ENCODE results near the gene RAD51B. TPM values are rescaled to one million over a fixed set of nuclear protein-coding genes. Genes with fewer than 3 reads are reported as not detected.
A peak's percentile ranks its signal among the peaks of the same experiment; 100 is the strongest.

Gene RAD51B
- total RNA-seq, 2 donors from 2014 or later: 22.8 to 33.8 TPM

GRCh38 chr14:68215629-68216028, 396.1 kb downstream of the RAD51B start:
- no peaks in the 10 kb centered on the region for H3K36me3 ChIP-seq (ENCODE audit: control insufficient read depth, insufficient read depth, low read length)
- 90 to 100% methylated on average over 2 of the region's 2 CpGs for WGBS, 2 experiments (ENCODE audit: insufficient coverage in 1 of 2, insufficient read length in 1 of 2)
- H3K27ac ChIP-seq (ENCODE audit: low read depth, low read length): no peak overlapping the region
- H3K36me3 Mint-ChIP-seq (ENCODE audit: low read depth): no peaks in the 10 kb centered on the region
- TF ChIP-seq, protein P1, sequence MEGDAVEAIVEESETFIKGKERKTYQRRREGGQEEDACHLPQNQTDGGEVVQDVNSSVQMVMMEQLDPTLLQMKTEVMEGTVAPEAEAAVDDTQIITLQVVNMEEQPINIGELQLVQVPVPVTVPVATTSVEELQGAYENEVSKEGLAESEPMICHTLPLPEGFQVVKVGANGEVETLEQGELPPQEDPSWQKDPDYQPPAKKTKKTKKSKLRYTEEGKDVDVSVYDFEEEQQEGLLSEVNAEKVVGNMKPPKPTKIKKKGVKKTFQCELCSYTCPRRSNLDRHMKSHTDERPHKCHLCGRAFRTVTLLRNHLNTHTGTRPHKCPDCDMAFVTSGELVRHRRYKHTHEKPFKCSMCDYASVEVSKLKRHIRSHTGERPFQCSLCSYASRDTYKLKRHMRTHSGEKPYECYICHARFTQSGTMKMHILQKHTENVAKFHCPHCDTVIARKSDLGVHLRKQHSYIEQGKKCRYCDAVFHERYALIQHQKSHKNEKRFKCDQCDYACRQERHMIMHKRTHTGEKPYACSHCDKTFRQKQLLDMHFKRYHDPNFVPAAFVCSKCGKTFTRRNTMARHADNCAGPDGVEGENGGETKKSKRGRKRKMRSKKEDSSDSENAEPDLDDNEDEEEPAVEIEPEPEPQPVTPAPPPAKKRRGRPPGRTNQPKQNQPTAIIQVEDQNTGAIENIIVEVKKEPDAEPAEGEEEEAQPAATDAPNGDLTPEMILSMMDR (conservative IDR thresholded peaks at IDR 0.05): no peak
- no peak overlapping the region for H3K9ac ChIP-seq (ENCODE audit: extremely low read depth, low read length, poor library complexity, severe bottlenecking)
- peaks cover 8% of the 10 kb centered on the region for H3K4me1 ChIP-seq (ENCODE audit: control insufficient read depth, insufficient read depth, low read length)
- H3K4me1 Mint-ChIP-seq: peaks cover 28% of the 10 kb centered on the region
- H3K27me3 Mint-ChIP-seq (ENCODE audit: insufficient read depth): no peaks in the 10 kb centered on the region
- no peak for DNase-seq
- no peaks in the 10 kb centered on the region for H3K9me3 Mint-ChIP-seq
- H3K4me3 ChIP-seq (ENCODE audit: low read length): no peak overlapping the region
- H3K4me3 Mint-ChIP-seq: no peak overlapping the region
- H3K27ac Mint-ChIP-seq: no peak overlapping the region
- H3K9me3 ChIP-seq (ENCODE audit: control insufficient read depth, low read length): no peaks in the 10 kb centered on the region
- H3K27me3 ChIP-seq (ENCODE audit: control insufficient read depth, insufficient read depth, low read length, poor library complexity, severe bottlenecking): no peaks in the 10 kb centered on the region

DNA sequence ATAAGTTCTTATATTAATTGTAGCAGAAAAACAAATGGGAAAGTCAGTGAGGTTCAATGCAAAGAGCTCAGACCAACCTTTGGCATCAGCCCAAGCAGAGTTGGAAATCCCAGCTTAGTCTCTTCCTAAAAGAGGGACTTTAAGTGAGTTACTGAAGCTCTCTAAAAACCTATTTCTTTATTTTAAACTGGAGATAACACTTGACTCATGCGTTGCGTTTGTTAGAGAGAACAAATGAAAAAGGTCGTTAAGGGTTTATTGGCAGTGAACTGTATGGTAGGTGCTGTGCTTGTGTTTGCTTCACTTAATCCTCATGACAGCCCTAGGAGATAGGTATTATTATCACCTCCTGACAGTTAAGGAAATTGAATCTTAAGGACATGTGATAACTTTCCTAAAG, 396.5 kb downstream of the RAD51B start:
- H3K4me1 ChIP-seq (ENCODE audit: control insufficient read depth, insufficient read depth, low read length): peaks cover 8% of the 10 kb centered on the region
- H3K27ac ChIP-seq (ENCODE audit: low read depth, low read length): no peak overlapping the region
- Mint-ChIP-seq H3K4me1 (peaks cover 25% of the 10 kb centered on the region), H3K4me3 (no peak overlapping the region), H3K27ac (no peak overlapping the region), H3K9me3 (no peaks in the 10 kb centered on the region), H3K27me3 (ENCODE audit: insufficient read depth) (peaks cover 1% of the 10 kb centered on the region), H3K36me3 (ENCODE audit: low read depth) (no peaks in the 10 kb centered on the region)
- H3K27me3 ChIP-seq (ENCODE audit: control insufficient read depth, insufficient read depth, low read length, poor library complexity, severe bottlenecking): no peaks in the 10 kb centered on the region
- WGBS, 2 experiments (ENCODE audit: insufficient coverage in 1 of 2, insufficient read length in 1 of 2): 46% methylated on average over 3 of the region's 3 CpGs; no CpG with 5 or more reads in 1 of the 2 experiments
- no peak overlapping the region for H3K9ac ChIP-seq (ENCODE audit: extremely low read depth, low read length, poor library complexity, severe bottlenecking)
- H3K36me3 ChIP-seq (ENCODE audit: control insufficient read depth, insufficient read depth, low read length): no peaks in the 10 kb centered on the region
- no peaks in the 10 kb centered on the region for H3K9me3 ChIP-seq (ENCODE audit: control insufficient read depth, low read length)
- no peak overlapping the region for H3K4me3 ChIP-seq (ENCODE audit: low read length)
- TF ChIP-seq, protein P1 (conservative IDR thresholded peaks at IDR 0.05): no peak
- DNase-seq: no peak

DNA sequence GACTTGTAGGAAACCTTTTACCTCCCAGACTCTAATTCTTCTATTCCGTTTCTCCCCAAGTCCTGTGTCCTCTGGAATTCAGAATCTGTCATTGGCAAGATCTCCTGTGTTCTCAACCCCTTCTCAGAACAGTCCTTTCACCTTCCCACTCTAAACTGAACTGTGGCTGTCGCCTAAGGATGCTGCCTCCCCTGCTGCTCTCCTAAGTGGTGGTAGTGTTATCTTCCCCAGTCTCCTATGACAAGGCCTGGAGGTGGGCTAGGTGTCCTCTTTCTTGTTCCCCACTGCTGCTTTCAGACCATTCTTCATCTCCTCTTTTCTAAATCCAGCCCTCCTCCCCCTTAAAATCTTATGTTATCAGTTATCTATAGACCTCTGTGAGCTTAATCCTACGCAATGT, 397.4 kb downstream of the RAD51B start:
- H3K4me3 Mint-ChIP-seq: no peak overlapping the region
- no peak overlapping the region for H3K27ac ChIP-seq (ENCODE audit: low read depth, low read length)
- no peaks in the 10 kb centered on the region for H3K9me3 ChIP-seq (ENCODE audit: control insufficient read depth, low read length)
- H3K36me3 Mint-ChIP-seq (ENCODE audit: low read depth): no peaks in the 10 kb centered on the region
- no peak overlapping the region for H3K4me3 ChIP-seq (ENCODE audit: low read length)
- 58 to 83% methylated on average over 1 to 3 of the region's 3 CpGs for WGBS, 2 experiments (ENCODE audit: insufficient coverage in 1 of 2, insufficient read length in 1 of 2)
- TF ChIP-seq, protein P1 (conservative IDR thresholded peaks at IDR 0.05): no peak
- no peaks in the 10 kb centered on the region for H3K36me3 ChIP-seq (ENCODE audit: control insufficient read depth, insufficient read depth, low read length)
- peaks cover 3% of the 10 kb centered on the region for H3K27me3 Mint-ChIP-seq (ENCODE audit: insufficient read depth)
- H3K9ac ChIP-seq (ENCODE audit: extremely low read depth, low read length, poor library complexity, severe bottlenecking): no peak overlapping the region
- H3K27ac Mint-ChIP-seq: no peak overlapping the region
- no peaks in the 10 kb centered on the region for H3K27me3 ChIP-seq (ENCODE audit: control insufficient read depth, insufficient read depth, low read length, poor library complexity, severe bottlenecking)
- peak; percentile 63 for DNase-seq
- no peaks in the 10 kb centered on the region for H3K9me3 Mint-ChIP-seq
- H3K4me1 Mint-ChIP-seq: peaks cover 23% of the 10 kb centered on the region
- peaks cover 8% of the 10 kb centered on the region for H3K4me1 ChIP-seq (ENCODE audit: control insufficient read depth, insufficient read depth, low read length)

Data from endodermal cell (in vitro differentiated cells).